HG02763 (cell line): ENCODE measurements around the gene DNASE1L2.
"Not testable (repeated sequence)": the region's sequence is repeated elsewhere in the genome, so short reads cannot be mapped to it uniquely, and the experiment has no call there.

Experiments
- ATAC-seq: cut with Tn5 transposase; IDR thresholded peaks from one replicate; pipeline ENCODE4 v1.9.1; 2021; ENCODE audit warnings: mild to moderate bottlenecking, moderate library complexity; ENCODE audit not compliant: unreplicated experiment

The DNASE1L2 gene

GRCh38 chr16:2238150-2238837 lies 2.0 kb downstream of the DNASE1L2 start:
- no peak for ATAC-seq

GRCh38 chr16:2238838-2239675 lies 2.8 kb downstream of the DNASE1L2 start:
- ATAC-seq, result no peak

DNA sequence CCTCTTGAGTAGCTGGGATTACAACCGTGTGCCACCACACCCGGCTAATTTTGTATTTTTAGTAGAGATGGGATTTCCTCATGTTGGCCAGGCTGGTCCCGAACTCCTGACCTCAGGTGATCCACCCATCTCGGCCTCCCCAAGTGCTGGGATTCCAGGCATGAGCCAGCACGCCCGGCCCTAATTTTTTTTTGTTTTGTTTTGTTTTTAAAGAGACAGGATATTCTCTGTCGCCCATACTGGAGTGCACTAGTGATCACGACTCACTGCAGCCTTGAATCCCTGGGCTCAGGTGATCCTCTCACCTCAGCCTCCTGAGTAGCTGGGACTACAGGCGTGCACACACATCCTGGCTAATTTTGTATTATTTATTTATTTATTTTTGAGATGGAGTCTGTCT lies 4.1 kb downstream of the DNASE1L2 start:
- not testable (repeated sequence) for ATAC-seq

- ATAC-seq, result no peak
Measured at GRCh38 chr16:2242598-2242997, 6.4 kb downstream of the DNASE1L2 start.

DNA sequence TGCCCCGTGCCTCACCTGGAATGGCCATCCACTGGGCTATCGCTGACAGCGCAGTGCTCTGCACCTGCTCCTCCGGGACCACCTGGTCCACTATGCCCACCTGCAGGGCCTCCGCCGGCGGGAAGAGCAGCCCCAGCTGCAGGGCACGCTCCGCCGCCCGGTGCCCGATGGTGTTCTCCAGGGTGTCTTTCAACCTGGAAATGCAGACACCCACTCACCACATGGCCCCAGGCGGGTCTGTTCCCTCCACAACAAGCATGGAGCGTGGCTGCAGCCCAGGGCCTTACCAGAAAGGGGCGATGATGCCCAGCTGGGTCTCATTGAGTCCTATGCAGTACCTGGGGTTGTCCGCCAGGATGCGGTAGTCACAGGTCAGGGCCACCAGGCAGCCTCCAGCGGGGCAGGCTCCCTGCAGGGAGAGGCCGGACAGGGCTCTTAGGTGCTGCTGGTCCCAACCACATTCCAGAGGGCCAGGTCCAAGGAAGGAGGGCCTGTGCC lies 6.8 kb downstream of the DNASE1L2 start:
- no peak for ATAC-seq

DNA sequence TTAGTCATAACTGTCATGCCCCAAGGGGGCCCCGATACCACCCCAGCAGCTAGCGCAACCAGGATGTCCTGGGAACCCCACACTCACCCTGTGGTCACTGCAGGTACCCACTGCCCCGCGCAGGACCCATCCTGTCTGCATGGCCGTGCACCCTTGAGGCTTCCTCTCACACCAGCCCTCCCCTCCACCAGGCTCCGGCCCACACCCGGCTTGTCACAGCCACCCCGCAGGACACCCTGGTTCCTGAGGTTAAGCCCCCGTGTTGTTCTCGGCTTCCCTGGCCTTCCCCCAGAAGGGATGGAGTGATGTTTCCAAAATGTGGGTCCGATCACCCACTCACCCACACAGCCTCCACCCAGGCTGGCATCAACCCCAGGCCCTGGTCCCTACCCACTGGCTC lies 7.5 kb downstream of the DNASE1L2 start:
- ATAC-seq, result no peak

GRCh38 chr16:2244301-2244700 lies 8.1 kb downstream of the DNASE1L2 start:
- no peak for ATAC-seq

GRCh38 chr16:2244926-2245795 lies 8.9 kb downstream of the DNASE1L2 start:
- ATAC-seq, result no peak

DNA sequence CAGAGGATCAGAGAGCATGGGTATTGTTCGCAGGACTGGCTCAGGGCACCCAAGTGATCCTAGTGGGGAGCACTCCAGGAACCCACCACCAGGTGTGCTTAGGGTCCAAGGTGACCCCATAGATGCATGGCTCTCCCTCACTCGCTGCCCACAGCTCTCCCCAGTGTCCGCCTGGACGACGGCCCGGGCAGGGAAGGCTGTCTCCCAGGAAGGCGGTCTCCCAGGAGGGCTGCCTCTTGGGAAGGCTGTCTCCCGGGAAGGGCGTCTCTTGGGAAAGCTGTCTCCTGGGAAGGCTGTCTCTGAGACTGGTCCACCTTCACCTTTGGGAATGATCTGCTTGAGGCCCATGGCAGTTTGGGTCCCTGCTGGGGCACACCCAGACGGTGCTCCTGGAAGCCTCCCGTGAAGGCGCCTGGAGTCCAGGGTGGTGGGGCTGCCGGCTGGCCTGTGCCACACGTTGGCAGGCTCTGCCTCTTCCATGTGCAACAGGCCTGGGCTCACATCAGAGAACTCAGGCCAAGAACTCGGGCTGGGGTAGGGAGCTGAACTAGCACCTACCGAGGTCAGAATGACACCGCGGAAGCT lies 10.1 kb downstream of the DNASE1L2 start:
- ATAC-seq, result no peak

GRCh38 chr16:2250652-2251295 lies 14.5 kb downstream of the DNASE1L2 start:
- ATAC-seq, result no peak

DNA sequence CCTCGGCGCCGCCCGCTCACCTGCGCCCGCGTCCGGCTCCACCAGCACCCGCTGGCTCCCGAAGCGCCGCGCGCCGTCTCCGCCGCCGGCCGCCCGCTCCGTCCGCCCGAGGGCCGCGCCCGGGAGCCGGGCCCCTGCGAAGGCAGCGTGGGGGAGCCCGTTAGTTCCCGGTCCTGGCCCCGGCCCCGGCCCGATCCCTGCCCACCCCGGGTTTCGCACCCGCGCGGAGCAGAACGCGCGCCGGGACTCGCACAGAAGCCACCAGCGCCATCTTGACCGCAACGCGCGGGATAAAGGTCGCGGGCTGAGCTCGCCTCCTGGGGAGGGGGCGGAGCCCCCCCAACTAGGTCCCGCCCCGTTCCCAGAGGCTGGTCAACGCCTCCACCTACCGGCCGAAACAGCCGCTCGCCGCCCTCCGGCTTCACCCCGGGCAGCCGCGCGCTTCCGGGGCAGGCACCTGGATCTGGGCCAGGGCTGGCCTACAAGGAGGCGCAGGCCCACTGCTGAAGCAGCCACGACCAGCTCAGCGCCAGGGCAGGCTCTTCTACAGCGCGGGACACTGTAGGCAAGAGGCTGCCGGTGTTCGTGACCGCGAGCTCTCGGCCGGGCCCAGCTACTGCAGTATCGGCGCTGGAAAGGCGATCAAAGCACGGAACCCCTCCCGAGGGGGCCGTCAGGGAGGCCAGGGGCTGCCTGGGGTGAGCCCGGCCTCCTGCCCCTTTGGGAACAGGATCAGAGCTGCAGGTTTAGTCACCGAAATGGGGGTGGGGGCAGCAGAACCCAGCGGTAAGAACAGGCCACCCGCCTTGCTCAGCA lies 15.3 kb downstream of the DNASE1L2 start, which contains the start of gene ECI1:
Gene ECI1 (minus strand): TSS at position 292 of the 816 bp plus-strand sequence. CDS start 21 bp downstream, at position 271.
- ATAC-seq, result peak; percentile 93

- no peak for ATAC-seq
Measured at GRCh38 chr16:2252806-2253148, 16.5 kb downstream of the DNASE1L2 start.

DNA sequence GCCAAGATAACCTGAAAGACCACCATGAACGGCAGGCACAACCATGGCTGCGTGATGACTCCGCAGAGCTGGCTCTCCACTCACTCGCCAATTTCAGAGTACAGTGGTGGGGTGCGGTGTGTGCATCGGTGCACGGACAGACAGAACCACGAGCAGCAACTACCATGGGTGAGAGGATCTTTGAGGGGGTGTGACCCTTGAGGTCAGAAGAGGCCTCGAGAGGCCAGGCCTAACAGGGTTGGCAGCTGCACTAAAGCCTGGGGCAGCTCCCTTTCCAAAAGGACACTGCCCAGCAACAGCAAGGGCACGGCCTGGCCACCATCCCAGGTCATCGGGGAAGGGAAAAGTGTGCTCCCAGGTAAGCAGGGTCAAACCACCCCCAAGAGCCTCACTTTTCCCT lies 17.0 kb downstream of the DNASE1L2 start:
- ATAC-seq, result no peak

- ATAC-seq, result no peak
Measured at GRCh38 chr16:2256531-2257140, 20.4 kb downstream of the DNASE1L2 start.

DNA sequence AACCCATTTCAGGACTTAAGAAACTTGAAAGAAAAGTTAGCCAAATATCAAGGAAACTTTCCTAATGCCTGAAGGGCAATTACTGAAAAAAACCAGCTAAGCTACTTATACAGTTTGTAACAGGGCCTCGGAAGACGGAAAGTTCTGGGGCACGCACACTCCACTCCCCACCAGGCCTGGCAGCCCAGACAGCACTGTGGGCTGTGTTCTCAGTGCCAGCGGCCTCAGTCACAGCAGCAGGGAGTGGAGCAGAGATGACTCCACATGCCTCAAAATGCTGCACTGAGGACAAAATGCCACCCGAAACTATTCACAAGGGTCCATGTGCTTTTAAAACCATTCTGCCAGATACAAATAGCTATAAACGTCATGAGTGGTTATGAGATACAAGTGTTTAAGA lies 21.5 kb downstream of the DNASE1L2 start:
- ATAC-seq, result no peak

- ATAC-seq, result not testable (repeated sequence)
Measured at GRCh38 chr16:2258530-2258929, 22.3 kb downstream of the DNASE1L2 start.

- ATAC-seq, result no peak
Measured at GRCh38 chr16:2260250-2260649, 24.0 kb downstream of the DNASE1L2 start.

DNA sequence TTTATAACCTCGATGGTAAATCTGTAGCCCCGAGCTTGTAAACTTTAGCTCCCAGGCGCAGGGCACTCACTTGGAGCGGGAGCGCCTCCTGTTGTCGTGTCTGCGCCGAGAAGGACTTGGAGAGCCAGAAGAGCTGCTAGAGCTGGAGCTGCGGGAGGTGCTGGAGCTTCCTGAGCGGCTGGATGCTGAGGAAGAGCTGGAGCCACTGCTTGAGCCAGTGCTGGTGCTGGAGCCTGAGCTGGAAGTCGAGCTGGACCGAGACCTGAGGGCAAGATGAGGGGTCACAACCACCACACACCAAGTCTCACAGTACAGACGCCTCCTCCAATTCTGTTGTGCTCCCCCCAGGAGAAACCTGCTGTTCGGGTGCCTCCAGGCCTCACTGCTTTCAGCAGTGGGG lies 26.8 kb downstream of the DNASE1L2 start:
- not testable (repeated sequence) for ATAC-seq

GRCh38 chr16:2266887-2267286 lies 30.6 kb downstream of the DNASE1L2 start:
- not testable (repeated sequence) for ATAC-seq
